Osteocyte (in vitro differentiated cells): ENCODE data around the gene ZNF689. TPM values are rescaled to one million over a fixed set of nuclear protein-coding genes. Genes with fewer than 3 reads are reported as not detected.

Experiments
- DNase-seq: peaks from one replicate; pipeline ENCODE4 v3.0.0; 2021; ENCODE audit warnings: mixed read lengths; ENCODE audit not compliant: unreplicated experiment; ENCODE audit errors: extremely low spot score
- H3K27ac Mint-ChIP-seq: one replicate; pipeline ENCODE4 v1.8.0; 2021; ENCODE audit warnings: mild to moderate bottlenecking, mixed read lengths; ENCODE audit not compliant: unreplicated experiment
- H3K27me3 Mint-ChIP-seq: one replicate; pipeline ENCODE4 v1.8.0; 2021; ENCODE audit warnings: mixed read lengths; ENCODE audit not compliant: unreplicated experiment
- H3K36me3 Mint-ChIP-seq: one replicate; pipeline ENCODE4 v1.8.0; 2021; ENCODE audit warnings: mixed read lengths; ENCODE audit not compliant: unreplicated experiment
- H3K4me1 Mint-ChIP-seq: one replicate; pipeline ENCODE4 v1.8.0; 2021; ENCODE audit warnings: mixed read lengths; ENCODE audit not compliant: unreplicated experiment
- H3K4me3 Mint-ChIP-seq: one replicate; pipeline ENCODE4 v1.8.0; 2021; ENCODE audit warnings: mild to moderate bottlenecking, moderate library complexity, mixed read lengths; ENCODE audit not compliant: unreplicated experiment
- H3K9me3 Mint-ChIP-seq: one replicate; pipeline ENCODE4 v1.8.0; 2021; ENCODE audit warnings: mixed read lengths; ENCODE audit not compliant: unreplicated experiment
- long read RNA-seq: library from polyadenylated mRNA; unstranded; transcript quantifications from one replicate; pipeline ENCODE4 v2.0.0, GENCODE V29; 2021
- total RNA-seq: library from RNA; stranded (reverse); gene quantifications from 2 replicates; pipeline ENCODE4 v1.2.1, GENCODE V29; 2021
- TF ChIP-seq, protein P1 (sequence below): fragments of 200-600 bp; sonication (generic); IDR thresholded peaks from 2 replicates; pipeline ENCODE4 v1.5.0; 2021; ENCODE audit warnings: antibody characterized with exemption, mild to moderate bottlenecking, moderate library complexity

The ZNF689 gene
- 8.8 and 9.1 TPM in 2 replicates for total RNA-seq
- long read RNA-seq, transcript ZNF689-201 (3 exons, 3,547 nt) = major isoform, 7 of 13 reads
- long read RNA-seq, partial matches to known transcripts = 0 of 13 reads
- long read RNA-seq, other reads (novel, unspliced or antisense) = 5 of 13 reads

DNA sequence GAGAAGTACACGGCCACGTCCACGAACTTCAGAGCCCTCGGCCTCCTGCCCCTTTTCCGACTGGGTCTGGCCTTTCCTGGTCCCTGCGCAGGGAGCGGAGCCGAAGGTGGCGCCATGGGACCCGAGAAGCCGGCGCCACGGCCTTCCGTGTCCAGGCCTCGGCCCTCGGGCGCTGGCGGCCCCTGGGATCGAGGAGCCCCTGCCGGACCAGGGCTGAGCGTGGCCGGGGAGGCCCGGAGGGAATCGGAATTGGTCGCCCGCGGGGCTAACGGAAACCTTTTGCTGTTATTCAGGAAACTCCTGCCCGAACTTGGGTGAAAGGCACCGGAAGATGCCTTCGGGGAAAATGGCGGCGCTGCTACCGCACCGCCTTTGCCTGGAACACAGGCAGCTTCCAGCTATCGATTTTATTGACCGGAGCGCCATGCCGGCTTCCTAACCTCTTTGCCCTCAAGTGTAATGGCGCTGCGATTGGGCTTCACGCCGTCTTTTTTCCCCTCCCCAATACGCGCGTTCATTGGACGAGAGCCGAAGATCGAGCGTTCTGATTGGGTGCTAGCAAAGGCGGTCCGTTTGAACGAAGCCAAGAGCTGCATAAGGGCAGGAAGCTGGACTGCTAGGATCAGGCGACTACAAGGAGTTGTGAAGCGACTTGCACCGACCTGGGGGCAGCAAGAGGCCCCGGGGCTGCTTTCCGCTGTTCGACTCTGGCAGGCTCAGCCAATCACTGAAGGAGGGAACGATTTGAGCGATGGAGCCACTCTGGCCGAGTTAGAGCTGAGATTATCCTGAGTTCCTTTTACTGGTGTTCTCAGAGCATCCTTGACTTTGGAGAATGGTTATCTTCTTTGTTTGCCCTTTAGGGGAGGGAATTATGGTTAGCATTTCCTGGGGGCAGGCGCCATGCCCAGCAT lies at the start of gene ZNF689:
ZNF689 (minus strand) TSS at position 464 of the 914 bp plus-strand sequence; CDS start at position 116, 348 bp downstream.
- Mint-ChIP-seq H3K36me3 (peaks cover 15% of the 10 kb centered on the region), H3K9me3 (no peaks in the 10 kb centered on the region), H3K4me1 (peaks cover 9% of the 10 kb centered on the region), H3K27me3 (no peaks in the 10 kb centered on the region), H3K27ac (peak within 1 kb of the TSS; percentile 94), H3K4me3 (peak within 1 kb of the TSS; percentile 88)
- TF ChIP-seq, protein P1, sequence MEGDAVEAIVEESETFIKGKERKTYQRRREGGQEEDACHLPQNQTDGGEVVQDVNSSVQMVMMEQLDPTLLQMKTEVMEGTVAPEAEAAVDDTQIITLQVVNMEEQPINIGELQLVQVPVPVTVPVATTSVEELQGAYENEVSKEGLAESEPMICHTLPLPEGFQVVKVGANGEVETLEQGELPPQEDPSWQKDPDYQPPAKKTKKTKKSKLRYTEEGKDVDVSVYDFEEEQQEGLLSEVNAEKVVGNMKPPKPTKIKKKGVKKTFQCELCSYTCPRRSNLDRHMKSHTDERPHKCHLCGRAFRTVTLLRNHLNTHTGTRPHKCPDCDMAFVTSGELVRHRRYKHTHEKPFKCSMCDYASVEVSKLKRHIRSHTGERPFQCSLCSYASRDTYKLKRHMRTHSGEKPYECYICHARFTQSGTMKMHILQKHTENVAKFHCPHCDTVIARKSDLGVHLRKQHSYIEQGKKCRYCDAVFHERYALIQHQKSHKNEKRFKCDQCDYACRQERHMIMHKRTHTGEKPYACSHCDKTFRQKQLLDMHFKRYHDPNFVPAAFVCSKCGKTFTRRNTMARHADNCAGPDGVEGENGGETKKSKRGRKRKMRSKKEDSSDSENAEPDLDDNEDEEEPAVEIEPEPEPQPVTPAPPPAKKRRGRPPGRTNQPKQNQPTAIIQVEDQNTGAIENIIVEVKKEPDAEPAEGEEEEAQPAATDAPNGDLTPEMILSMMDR = no peak
- peak; percentile 98 for DNase-seq

DNA sequence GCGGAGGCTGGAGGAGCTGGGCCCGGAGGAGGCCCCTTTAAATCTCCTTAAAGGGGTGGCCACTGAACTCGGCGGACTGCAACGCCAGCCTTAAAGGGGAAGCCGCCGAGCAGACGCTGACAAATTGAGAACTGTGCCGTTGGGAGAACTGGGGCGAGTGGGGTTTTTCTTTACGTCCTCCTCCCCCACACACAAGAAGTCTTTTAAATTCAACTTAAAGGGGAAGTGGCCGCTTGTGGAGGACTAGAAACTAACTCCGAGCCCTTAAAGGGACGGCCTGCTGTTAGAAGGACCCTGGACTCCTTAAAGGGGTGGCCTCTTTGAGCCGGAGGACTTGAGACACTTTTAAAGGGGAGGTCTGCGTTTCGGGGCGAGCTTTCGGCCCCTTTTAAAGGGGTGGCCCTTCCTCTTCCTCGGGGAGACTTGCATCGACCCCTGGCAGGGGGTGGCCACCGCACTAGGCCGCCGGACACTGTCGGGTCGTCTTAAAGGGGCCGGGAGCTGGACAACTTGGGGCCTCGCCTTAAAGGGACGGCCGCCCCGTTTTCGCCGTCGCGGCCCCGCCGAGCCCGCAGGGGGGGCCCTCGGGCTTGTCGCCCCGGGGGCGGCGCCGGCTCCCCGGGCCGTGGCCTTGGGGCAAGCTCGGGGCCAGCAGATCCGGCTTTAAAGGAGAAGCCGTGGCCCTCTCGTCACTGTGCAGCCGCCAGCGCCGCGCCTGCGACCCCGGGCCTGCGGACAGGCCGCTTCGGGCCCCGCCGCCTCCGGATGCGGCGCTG lies 48.7 kb upstream of the ZNF689 start:
- peak overlapping the region; percentile 98 for H3K4me3 Mint-ChIP-seq
- no peaks in the 10 kb centered on the region for H3K9me3 Mint-ChIP-seq
- peaks cover 16% of the 10 kb centered on the region for H3K36me3 Mint-ChIP-seq
- H3K4me1 Mint-ChIP-seq = peaks cover 37% of the 10 kb centered on the region
- peak; percentile 91 for DNase-seq
- TF ChIP-seq, protein P1 = peak; percentile 22
- H3K27me3 Mint-ChIP-seq = no peaks in the 10 kb centered on the region
- H3K27ac Mint-ChIP-seq = peak overlapping the region; percentile 100

DNA sequence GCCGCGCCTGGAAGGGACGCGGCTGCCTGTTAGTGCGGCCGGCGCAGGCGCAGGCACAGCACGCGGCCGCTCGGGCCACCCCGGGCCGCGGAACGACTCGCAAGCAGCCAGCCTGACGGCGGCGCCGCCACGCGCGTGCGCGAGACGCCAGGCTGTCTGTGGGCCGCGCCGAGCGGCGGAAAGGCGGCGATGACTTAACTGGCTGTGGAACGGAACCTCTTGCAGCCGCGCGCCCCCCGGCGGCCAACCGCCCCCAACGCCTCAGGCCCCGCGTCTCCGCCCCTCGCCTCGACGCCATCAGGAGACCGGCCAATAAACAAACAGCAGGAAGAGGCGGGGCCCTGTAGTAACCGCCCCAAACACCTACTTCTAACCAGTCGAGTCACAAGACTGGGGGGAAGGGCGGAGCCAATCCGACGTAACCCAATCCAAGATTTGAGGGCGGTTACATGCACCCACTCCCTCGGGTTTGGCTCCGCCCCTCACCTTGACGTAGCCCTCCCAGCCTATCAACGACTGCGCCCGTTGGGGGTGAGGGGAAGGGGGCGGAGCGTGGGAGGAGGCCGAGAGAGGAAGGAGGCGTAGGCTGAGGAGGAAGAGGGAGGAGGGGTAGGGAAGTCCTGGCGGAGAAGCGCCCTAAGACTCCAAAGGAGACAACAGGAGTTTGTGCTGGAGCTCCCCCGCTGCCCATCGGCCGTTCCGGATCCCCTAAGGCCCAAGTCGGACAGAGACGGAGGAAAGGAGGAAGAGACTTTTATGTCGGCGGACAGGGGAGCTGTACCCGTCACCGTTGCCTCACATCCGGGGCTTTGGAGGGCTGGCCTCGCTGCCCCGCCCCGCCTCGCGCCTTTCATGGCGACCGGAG lies 47.9 kb upstream of the ZNF689 start, which contains the start of gene FBRS:
FBRS (plus strand) TSS at position 566 of the 865 bp plus-strand sequence. CDS start 1,088 bp downstream, outside the sequence.
- H3K4me3 Mint-ChIP-seq = peak within 1 kb of the TSS; percentile 98
- TF ChIP-seq, protein P1 = peak; percentile 79
- H3K27ac Mint-ChIP-seq = peak within 1 kb of the TSS; percentile 100
- H3K4me1 Mint-ChIP-seq = peaks cover 32% of the 10 kb centered on the region
- no peaks in the 10 kb centered on the region for H3K9me3 Mint-ChIP-seq
- peaks cover 8% of the 10 kb centered on the region for H3K36me3 Mint-ChIP-seq
- DNase-seq = peak; percentile 100
- H3K27me3 Mint-ChIP-seq = no peaks in the 10 kb centered on the region

DNA sequence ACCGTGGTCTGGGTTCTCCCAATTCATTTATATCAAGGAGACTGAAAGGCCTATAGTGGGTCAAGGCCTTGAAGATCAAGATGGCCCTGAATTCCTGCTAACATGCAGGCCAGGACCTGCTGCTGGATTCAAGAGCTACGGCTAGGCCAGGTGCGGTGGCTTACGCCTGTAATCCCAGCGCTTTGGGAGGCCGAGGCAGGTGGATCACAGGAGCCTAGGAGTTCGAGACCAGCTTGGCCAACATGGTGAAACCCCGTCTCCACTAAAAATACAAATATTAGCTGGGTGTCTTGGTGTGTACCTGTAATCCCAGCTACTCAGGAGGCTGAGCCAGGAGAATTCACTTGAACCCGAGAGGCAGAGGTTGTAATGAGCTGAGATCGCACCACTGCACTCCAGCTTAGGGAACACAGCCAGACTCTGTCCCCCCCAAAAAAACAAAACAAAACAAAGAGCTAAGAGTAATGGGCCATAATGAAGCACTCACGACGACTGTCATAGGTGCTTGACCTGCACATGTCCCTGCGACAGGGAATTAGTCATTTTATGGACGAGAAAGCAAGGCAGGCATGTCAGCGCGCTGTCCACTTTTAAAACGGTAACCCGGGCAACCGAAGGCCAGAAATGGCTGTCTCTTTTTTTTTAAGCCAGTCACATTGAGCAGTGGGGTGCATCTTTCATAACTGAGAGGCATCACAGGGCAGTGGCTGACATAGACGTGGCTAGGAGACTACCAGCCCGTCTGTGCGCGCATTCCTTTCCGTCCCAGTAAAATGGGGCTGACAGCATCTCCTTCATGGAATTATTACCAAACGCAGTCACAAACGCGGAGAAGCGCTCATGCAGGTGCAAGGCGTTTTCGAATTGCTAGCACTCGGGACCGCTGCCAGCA lies 47.0 kb upstream of the ZNF689 start:
- peak overlapping the region; percentile 94 for H3K27ac Mint-ChIP-seq
- H3K4me1 Mint-ChIP-seq = peaks cover 41% of the 10 kb centered on the region
- no peak for DNase-seq
- H3K27me3 Mint-ChIP-seq = no peaks in the 10 kb centered on the region
- H3K36me3 Mint-ChIP-seq = peaks cover 13% of the 10 kb centered on the region
- H3K9me3 Mint-ChIP-seq = no peaks in the 10 kb centered on the region
- TF ChIP-seq, protein P1 = no peak
- H3K4me3 Mint-ChIP-seq = peak overlapping the region; percentile 75
